K562 (cell line): ENCODE measurements around the gene C3AR1. TPM values are rescaled to one million over a fixed set of nuclear protein-coding genes. Genes with fewer than 3 reads are reported as not detected.

Source experiments
- ATAC-seq: fragments of 200-7000 bp; cut with Tn5 transposase; 3 replicates; pipeline ENCODE4 v1.9.1; 2020; ENCODE audit warnings: moderate library complexity
- BruUV-seq: library from RNA; stranded (reverse); fragments of 400-500 nt; replicated peaks from 2 replicates; lab custom pipeline; 2021; lab: Mats Ljungman, UMichigan
- CTCF ChIA-PET: fragments of 300-600 bp; formaldehyde crosslinking; extraction: SDS; loops from one replicate; lab custom pipeline; 2021; ENCODE audit warnings: low intra/inter-chr PET ratio; lab: Yijun Ruan, JAX
- POLR2A ChIA-PET: fragments of 300-600, 350-650 bp; sonication (Branson Sonifier 250); formaldehyde crosslinking; extraction: SDS; loops from one replicate; lab custom pipeline; 2021; ENCODE audit warnings: antibody characterized with exemption, inconsistent platforms; lab: Yijun Ruan, JAX
- DNase-seq, 4 experiments: peaks; one replicate each; pipeline versions ENCODE4 v3.0.0 to v3.0.0-alpha.2; 2011 to 2018; ENCODE audit warnings: low spot score in 3 of 4, mixed read lengths in 3 of 4; ENCODE audit errors: extremely low read depth in 1 of 4
- FAIRE-seq: peaks from 2 replicates; lab custom pipeline; 2011; peaks lifted over from hg19 to GRCh38; lab: Jason Lieb, UNC
- H2AFZ ChIP-seq: 2 replicates; pipeline ENCODE4 v1.6.0; 2011; ENCODE audit warnings: low read depth, low read length, control low read depth, inconsistent platforms
- H3K27ac ChIP-seq: fragments of 200-600 bp; 3 replicates; pipeline ENCODE4 v1.8.0; 2011; ENCODE audit warnings: low read depth, mild to moderate bottlenecking, control low read depth, inconsistent platforms, low read length, moderate library complexity, mixed read lengths; ENCODE audit errors: extremely low read depth
- H3K27me3 ChIP-seq, 2 experiments: fragments of 300-600 bp in 1 of 2; 2 replicates in 1 of 2; 3 replicates in 1 of 2; pipeline versions ENCODE4 v1.6.0 to v1.8.0; 2011; ENCODE audit warnings: inconsistent platforms in 2 of 2, low read length in 2 of 2, mild to moderate bottlenecking in 1 of 2, mixed read lengths in 1 of 2, moderate library complexity in 1 of 2; ENCODE audit not compliant: control insufficient read depth in 2 of 2, insufficient read depth in 2 of 2
- H3K36me3 ChIP-seq: fragments of 300-600 bp; 3 replicates; pipeline ENCODE4 v1.8.0; 2011; ENCODE audit warnings: mild to moderate bottlenecking, low read length, inconsistent platforms; ENCODE audit not compliant: control insufficient read depth, insufficient read depth
- H3K4me1 ChIP-seq, 2 experiments: fragments of 200-600 bp in 1 of 2; replicated peaks in 1 of 2; 2 replicates in 1 of 2; 3 replicates in 1 of 2; pipeline versions ENCODE4 v1.5.1 to v1.8.0; 2011; ENCODE audit warnings: inconsistent platforms in 2 of 2, low read length in 2 of 2, mild to moderate bottlenecking in 1 of 2, mixed read lengths in 1 of 2, moderate library complexity in 1 of 2; ENCODE audit not compliant: control insufficient read depth in 2 of 2, insufficient read depth in 2 of 2
- H3K4me2 ChIP-seq: 2 replicates; pipeline ENCODE4 v1.6.1; 2011; ENCODE audit warnings: low read length, control low read depth, inconsistent platforms, mixed read lengths; ENCODE audit not compliant: insufficient read depth
- H3K4me3 ChIP-seq: fragments of 200-600 bp; sonication (generic), shearing (Covaris generic); 2 replicates; pipeline ENCODE4 v1.5.1; 2016; ENCODE audit warnings: control low read depth, inconsistent platforms
- H3K79me2 ChIP-seq: fragments of 200-600 bp; 3 replicates; pipeline ENCODE4 v1.8.0; 2011; ENCODE audit warnings: low read length, inconsistent platforms; ENCODE audit not compliant: control insufficient read depth, insufficient read depth
- H3K9ac ChIP-seq, 2 experiments: 2 replicates each; pipeline versions ENCODE4 v1.6.0 to v1.6.1; 2011; ENCODE audit warnings: low read depth in 2 of 2, low read length in 2 of 2, control low read depth in 1 of 2, inconsistent platforms in 1 of 2, mild to moderate bottlenecking in 1 of 2, mixed read lengths in 1 of 2; ENCODE audit not compliant: insufficient read depth in 1 of 2
- H3K9me1 ChIP-seq: one replicate; pipeline ENCODE4 v1.6.0; 2011; ENCODE audit warnings: inconsistent platforms, mild to moderate bottlenecking, low read length, moderate library complexity; ENCODE audit not compliant: control insufficient read depth, insufficient read depth
- H3K9me3 ChIP-seq: replicated peaks from 2 replicates; pipeline ENCODE4 v1.5.1; 2011; ENCODE audit warnings: low read depth, low read length, inconsistent platforms; ENCODE audit not compliant: control insufficient read depth, insufficient read depth
- H4K20me1 ChIP-seq: replicated peaks from 2 replicates; pipeline ENCODE4 v1.6.1; 2011; ENCODE audit warnings: low read length, inconsistent platforms, mixed read lengths; ENCODE audit not compliant: control insufficient read depth, insufficient read depth
- EHMT2 ChIP-seq: fragments of 450-650 bp; IDR thresholded peaks from 2 replicates; pipeline ENCODE4 v1.6.1; 2018; ENCODE audit warnings: antibody characterized with exemption
- MIER1 ChIP-seq: fragments of 450-650 bp; IDR thresholded peaks from 2 replicates; pipeline ENCODE4 v1.6.1; 2016; ENCODE audit warnings: antibody characterized with exemption, mild to moderate bottlenecking, low read depth
- RCOR1 ChIP-seq, 2 experiments: IDR thresholded peaks; 2 replicates each; pipeline ENCODE4 v1.6.1; 2012; ENCODE audit warnings: low read depth in 2 of 2, low read length in 2 of 2, borderline replicate concordance in 1 of 2, improper control_type of control experiment in 1 of 2
- REST ChIP-seq, 2 experiments: fragments of 450-650 bp; formaldehyde crosslinking in 1 of 2; IDR thresholded peaks; 2 replicates each; pipeline versions ENCODE4 v1.4.0 to v1.6.1; 2014 to 2020; ENCODE audit warnings: mild to moderate bottlenecking in 2 of 2, borderline replicate concordance in 1 of 2, low read depth in 1 of 2
- SMAD2 ChIP-seq: fragments of 150-350 bp; IDR thresholded peaks from 2 replicates; pipeline ENCODE4 v1.6.1; 2014; ENCODE audit warnings: low read depth, mild to moderate bottlenecking, low read length
- WGBS: fragments of 100-300 bp; shearing (Covaris generic); methylation state at CpG from one replicate; pipeline ENCODE4 v1.1.6; 2016; ENCODE audit warnings: low coverage, mixed read lengths; ENCODE audit not compliant: insufficient coverage; ENCODE audit errors: missing lambda C conversion rate; 5-methylcytosine and 5-hydroxymethylcytosine counted together
- in situ Hi-C: fragments of 300-500 bp; cut with MboI; formaldehyde crosslinking; loops from 4 replicates; pipeline ENCODE4 v1.15.0; 2018; ENCODE audit warnings: inconsistent platforms, mixed read lengths
- intact Hi-C: fragments of 100-400 bp; cut with micrococcal nuclease; formaldehyde crosslinking; loops from 2 replicates; pipeline ENCODE4 v1.14.2; 2022
- polyA plus RNA-seq, 8 experiments: library from polyadenylated mRNA; depleted of rRNA in 4 of 8; stranded (reverse) in 5 of 8; unstranded in 3 of 8; fragments of >200 nt; fragmentation: Nextera tagmentation in 2 of 8; fragmentation: Illumina TruSeq in 1 of 8; extraction: Ambion mirVana in 2 of 8; extraction: Trizol in 1 of 8; gene quantifications; 2 replicates each; pipeline versions ENCODE4 v1.2.1 to v1.2.3, GENCODE V29; 2011 to 2014; ENCODE audit warnings: inconsistent platforms in 1 of 8, missing spikeins in 1 of 8
- total RNA-seq, 7 experiments: library from RNA; depleted of rRNA in 6 of 7; stranded (reverse); fragments of >200 nt in 6 of 7; fragmentation: Illumina TruSeq in 2 of 7; extraction: Trizol in 2 of 7; gene quantifications; 2 replicates each; pipeline versions ENCODE4 v1.2.1 to v1.2.3, GENCODE V29; 2011 to 2021; ENCODE audit warnings: low replicate concordance in 1 of 7

C3AR1 gene
- total and polyA plus RNA-seq, 9 of the 15 experiments (the other 6 are each of a cell fraction or from before 2014, with no cell fraction given), result 2.2 to 12.9 (median 5.3) TPM

GRCh38 chr12:8014836-8015235 is 51.3 kb downstream of the C3AR1 start:
- H3K9me3 ChIP-seq, result no peaks in the 10 kb centered on the region
- H4K20me1 ChIP-seq, result no peaks in the 10 kb centered on the region
- no peaks in the 10 kb centered on the region; a peak in 1 of 5 replicates for H3K27me3 ChIP-seq
- no peak overlapping the region for H3K9ac ChIP-seq
- TF ChIP-seq RCOR1 (IDR thresholded peaks at IDR 0.05; ENCODE audit: borderline replicate concordance in 1 of 2, low read depth in 2 of 2, low read length in 2 of 2) (0 out of 4 replicates have a peak, but pooled peaks of 1 of the 2 experiments have one; percentile 26), SMAD2 (no peak), MIER1 (peak; percentile 88), REST (IDR thresholded peaks at IDR 0.05; ENCODE audit: borderline replicate concordance) (peak; percentile 96), REST (CRISPR knock-in tag; IDR thresholded peaks at IDR 0.05; ENCODE audit: low read depth) (peak; percentile 87), EHMT2 (peak; percentile 91)
- POLR2A ChIA-PET, result no interaction called here
- intact Hi-C loops, result no loop called here
- 20% methylated on average over 14 of the region's 18 CpGs for WGBS
- H3K4me3 ChIP-seq, result no peak overlapping the region
- H3K27ac ChIP-seq, result no peak overlapping the region
- H3K79me2 ChIP-seq, result no peaks in the 10 kb centered on the region
- in situ Hi-C loops, result no loop called here
- ATAC-seq, result 0 out of 3 replicates have a peak, but pooled peaks have one; percentile 38
- CTCF ChIA-PET, result no interaction called here
- no peak for DNase-seq
- no peak overlapping the region for H2AFZ ChIP-seq
- no peak overlapping the region for H3K4me2 ChIP-seq
- no TSS peak for BruUV-seq
- peaks cover 2 to 13% of the 10 kb centered on the region in 2 experiments; a peak in 2 of 5 replicates for H3K4me1 ChIP-seq
- H3K9me1 ChIP-seq, result no peaks in the 10 kb centered on the region
- H3K36me3 ChIP-seq, result no peaks in the 10 kb centered on the region
- no peak for FAIRE-seq
